Mononuclear cell (primary cell): ENCODE measurements around the gene ARFGAP1. TPM values are rescaled to one million over a fixed set of nuclear protein-coding genes. Genes with fewer than 3 reads are reported as not detected.

ENCODE experiments used
- H3K27me3 ChIP-seq: 2 replicates; pipeline ENCODE4 v1.6.0; 2011; ENCODE audit warnings: low read length, control low read depth; ENCODE audit not compliant: insufficient read depth
- H3K4me1 ChIP-seq: 2 replicates; pipeline ENCODE4 v1.5.1; 2011; ENCODE audit warnings: mild to moderate bottlenecking, low read length, control low read depth; ENCODE audit not compliant: insufficient read depth
- H3K4me3 ChIP-seq: 2 replicates; pipeline ENCODE4 v1.5.1; 2011; ENCODE audit warnings: mild to moderate bottlenecking, low read length, moderate library complexity
- H3K9me3 ChIP-seq: 2 replicates; pipeline ENCODE4 v1.5.1; 2011; ENCODE audit warnings: low read depth, mild to moderate bottlenecking, control low read depth, low read length
- total RNA-seq: library from RNA; depleted of rRNA; stranded (reverse); fragments of >200 nt; gene quantifications from one replicate; pipeline ENCODE4 v1.2.3, GENCODE V29; 2012

The ARFGAP1 gene
- total RNA-seq, 1 donor = 36.4 TPM

DNA sequence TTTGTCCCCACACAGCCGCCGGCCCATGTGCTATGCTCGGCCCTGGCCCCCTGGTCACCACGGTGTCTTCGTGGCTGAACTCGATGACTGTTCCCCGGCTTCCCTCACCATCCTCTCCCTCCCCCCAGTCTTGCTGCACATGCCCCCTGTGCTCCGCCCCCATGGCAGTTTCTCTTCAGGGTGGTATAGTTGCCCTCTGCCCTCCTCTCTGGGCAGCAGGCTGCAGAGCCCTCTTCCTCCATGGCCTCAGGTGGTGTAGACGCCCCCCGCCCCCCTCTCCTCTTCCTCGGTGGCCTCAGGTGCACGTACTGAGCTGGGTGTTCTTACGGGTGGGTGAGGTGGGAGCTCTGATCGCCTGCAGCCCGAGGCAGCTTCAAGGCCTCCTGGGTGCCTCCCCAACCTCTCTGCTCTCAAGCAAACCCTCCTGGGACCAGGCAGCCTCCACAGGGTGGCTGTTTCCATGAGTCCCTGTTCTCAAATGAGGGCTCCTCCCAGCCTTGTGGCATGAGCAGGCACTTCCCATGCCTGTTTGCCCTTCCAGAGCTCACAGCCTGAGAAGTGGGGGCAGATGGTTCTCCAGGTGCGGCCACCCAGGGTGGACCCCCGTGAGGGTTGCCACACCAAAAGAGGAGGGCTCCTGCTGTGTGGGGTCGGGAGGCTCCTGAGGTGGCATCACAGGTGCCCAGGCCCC lies 45.1 kb downstream of the ARFGAP1 start:
- no peaks in the 10 kb centered on the region for H3K4me1 ChIP-seq
- no peak overlapping the region for H3K4me3 ChIP-seq

DNA sequence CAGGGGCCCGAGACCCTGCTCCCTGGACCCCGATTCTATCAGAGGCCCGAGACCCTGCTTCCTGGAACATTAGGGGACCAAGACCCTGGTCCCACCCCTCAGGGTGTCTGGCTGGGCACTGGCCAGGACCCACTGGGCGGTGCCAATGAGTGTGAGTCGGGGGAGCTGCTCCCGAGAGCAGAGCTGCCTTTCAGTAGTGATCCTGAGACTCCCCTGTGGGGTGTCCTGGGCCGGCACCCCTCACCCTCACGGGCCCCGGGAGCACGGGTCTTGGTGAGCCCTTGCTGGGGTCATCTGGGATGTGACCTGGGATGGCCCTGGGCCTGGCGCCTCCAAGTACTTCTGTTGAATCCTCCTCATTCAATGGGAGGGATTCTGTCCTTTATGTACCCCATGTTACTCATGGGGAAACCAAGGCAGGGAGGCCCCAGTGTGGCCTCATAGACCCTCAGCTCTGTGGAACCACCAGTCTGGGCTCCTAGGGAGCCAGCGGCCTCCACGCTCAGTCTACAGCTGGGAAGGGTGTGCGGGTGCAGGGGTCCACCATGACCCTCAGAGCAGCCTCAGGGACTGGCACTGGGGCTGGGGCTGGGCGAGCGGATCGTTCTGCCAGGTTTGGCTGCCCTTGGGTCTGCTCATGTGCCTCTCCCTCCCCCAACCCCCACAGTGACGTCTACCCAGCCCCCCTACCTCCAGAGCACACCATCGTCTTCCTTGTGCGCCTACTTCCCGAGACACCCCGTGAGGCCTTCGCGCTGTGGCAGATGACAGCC lies 46.0 kb downstream of the ARFGAP1 start:
- Histone ChIP-seq H3K9me3 (no peaks in the 10 kb centered on the region), H3K4me1 (no peaks in the 10 kb centered on the region), H3K4me3 (no peak overlapping the region), H3K27me3 (no peaks in the 10 kb centered on the region)

More for the DNA sequence above, 45.1 kb downstream of the ARFGAP1 start:
- no peaks in the 10 kb centered on the region for H3K27me3 ChIP-seq
- H3K9me3 ChIP-seq = no peaks in the 10 kb centered on the region

GRCh38 chr20:63319164-63320040 lies 46.8 kb downstream of the ARFGAP1 start:
- Histone ChIP-seq H3K27me3 (no peaks in the 10 kb centered on the region), H3K4me3 (no peak overlapping the region), H3K9me3 (no peaks in the 10 kb centered on the region), H3K4me1 (no peaks in the 10 kb centered on the region)

- H3K27me3 ChIP-seq = no peaks in the 10 kb centered on the region
- H3K4me3 ChIP-seq = no peak overlapping the region
- H3K9me3 ChIP-seq = no peaks in the 10 kb centered on the region
- H3K4me1 ChIP-seq = no peaks in the 10 kb centered on the region
Observed at GRCh38 chr20:63320041-63320511, 47.5 kb downstream of the ARFGAP1 start.

GRCh38 chr20:63320616-63321147 lies 48.1 kb downstream of the ARFGAP1 start:
- Histone ChIP-seq H3K9me3 (no peaks in the 10 kb centered on the region), H3K4me3 (no peak overlapping the region), H3K27me3 (no peaks in the 10 kb centered on the region), H3K4me1 (no peaks in the 10 kb centered on the region)

DNA sequence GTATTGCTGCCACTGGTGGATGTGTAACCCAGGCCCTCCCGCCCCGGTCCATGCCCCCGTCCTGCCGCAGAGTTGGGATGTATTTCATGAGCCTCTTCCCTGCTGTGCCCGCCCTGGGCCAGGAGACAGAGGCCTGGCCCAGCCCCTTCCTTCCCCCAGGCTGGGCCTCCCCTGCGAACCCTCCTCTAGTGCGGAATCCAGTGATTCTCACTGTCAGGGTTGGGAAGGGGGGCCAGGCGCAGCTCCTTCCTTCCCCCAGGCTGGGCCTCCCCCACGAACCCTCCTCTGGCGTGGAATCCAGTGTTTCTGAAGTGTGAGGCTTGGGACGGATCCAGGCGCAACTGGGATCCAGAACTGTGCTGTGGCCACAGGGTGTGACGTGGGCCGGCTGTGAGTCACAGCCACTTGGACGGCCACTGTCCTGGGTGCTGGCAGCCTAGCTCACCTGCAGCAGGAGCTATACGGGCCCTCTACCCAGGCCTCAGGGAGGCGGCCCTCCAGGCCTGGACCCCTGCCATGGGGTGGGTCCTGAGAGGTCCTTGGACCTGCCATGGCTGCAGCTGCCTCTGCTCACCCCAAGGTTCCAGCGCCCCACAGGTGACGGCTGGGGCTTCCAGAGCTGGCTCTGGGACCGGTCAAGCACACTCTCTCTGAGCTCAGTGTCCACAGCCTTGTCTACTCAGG lies 48.7 kb downstream of the ARFGAP1 start:
- H3K4me3 ChIP-seq = no peak overlapping the region
- H3K9me3 ChIP-seq = no peaks in the 10 kb centered on the region
- H3K4me1 ChIP-seq = peaks cover 3% of the 10 kb centered on the region
- H3K27me3 ChIP-seq = no peaks in the 10 kb centered on the region

DNA sequence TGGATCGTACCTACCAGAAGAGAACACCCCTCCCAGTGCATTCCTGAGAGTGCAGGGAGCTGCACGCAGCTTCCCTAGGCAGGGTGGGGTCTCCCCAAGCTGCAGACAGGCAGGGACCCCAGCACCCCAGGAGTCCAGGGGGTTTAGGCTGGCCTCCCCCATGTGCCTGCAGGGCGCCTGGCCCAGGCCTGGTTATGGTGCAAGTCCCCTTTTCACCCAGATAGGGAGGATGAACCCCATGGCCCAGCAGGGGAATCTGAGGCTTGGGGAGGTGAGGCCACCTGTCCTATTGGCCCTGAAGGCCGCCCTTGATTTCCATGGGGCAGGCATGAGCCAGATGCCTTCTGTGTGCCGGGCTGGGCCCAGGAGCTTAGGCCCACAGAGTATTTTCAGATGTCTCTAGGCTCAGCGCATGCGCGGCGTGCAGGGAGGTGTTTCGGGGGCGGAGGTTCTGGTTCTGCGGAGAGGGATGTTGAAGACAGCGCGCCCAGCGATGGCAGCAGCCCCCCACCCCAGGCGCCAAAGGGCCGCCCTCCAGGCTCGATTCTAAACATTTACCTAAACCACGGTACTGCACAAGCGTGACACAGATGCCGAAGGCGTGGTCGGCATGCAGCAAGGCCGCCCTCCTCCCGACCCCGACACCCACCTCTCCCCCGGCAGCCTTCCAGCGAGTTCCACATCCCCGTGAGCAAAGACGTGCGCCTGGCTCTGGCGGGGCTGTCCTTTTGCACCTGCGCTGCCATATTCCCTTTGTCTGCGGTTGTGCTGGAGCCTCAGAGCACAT lies 49.7 kb downstream of the ARFGAP1 start:
- H3K27me3 ChIP-seq = no peaks in the 10 kb centered on the region
- no peaks in the 10 kb centered on the region for H3K9me3 ChIP-seq
- no peak overlapping the region for H3K4me3 ChIP-seq
- peaks cover 6% of the 10 kb centered on the region for H3K4me1 ChIP-seq

GRCh38 chr20:63322933-63323273 lies 50.3 kb downstream of the ARFGAP1 start:
- Histone ChIP-seq H3K9me3 (no peaks in the 10 kb centered on the region), H3K4me3 (no peak overlapping the region), H3K27me3 (no peaks in the 10 kb centered on the region), H3K4me1 (peaks cover 6% of the 10 kb centered on the region)

- Histone ChIP-seq H3K4me3 (no peak overlapping the region), H3K27me3 (no peaks in the 10 kb centered on the region), H3K4me1 (peaks cover 6% of the 10 kb centered on the region), H3K9me3 (no peaks in the 10 kb centered on the region)
Observed at GRCh38 chr20:63323357-63323981, 50.9 kb downstream of the ARFGAP1 start.

GRCh38 chr20:63325021-63325471 lies 52.4 kb downstream of the ARFGAP1 start:
- no peaks in the 10 kb centered on the region for H3K9me3 ChIP-seq
- H3K4me1 ChIP-seq = peaks cover 6% of the 10 kb centered on the region
- H3K27me3 ChIP-seq = no peaks in the 10 kb centered on the region
- no peak overlapping the region for H3K4me3 ChIP-seq

DNA sequence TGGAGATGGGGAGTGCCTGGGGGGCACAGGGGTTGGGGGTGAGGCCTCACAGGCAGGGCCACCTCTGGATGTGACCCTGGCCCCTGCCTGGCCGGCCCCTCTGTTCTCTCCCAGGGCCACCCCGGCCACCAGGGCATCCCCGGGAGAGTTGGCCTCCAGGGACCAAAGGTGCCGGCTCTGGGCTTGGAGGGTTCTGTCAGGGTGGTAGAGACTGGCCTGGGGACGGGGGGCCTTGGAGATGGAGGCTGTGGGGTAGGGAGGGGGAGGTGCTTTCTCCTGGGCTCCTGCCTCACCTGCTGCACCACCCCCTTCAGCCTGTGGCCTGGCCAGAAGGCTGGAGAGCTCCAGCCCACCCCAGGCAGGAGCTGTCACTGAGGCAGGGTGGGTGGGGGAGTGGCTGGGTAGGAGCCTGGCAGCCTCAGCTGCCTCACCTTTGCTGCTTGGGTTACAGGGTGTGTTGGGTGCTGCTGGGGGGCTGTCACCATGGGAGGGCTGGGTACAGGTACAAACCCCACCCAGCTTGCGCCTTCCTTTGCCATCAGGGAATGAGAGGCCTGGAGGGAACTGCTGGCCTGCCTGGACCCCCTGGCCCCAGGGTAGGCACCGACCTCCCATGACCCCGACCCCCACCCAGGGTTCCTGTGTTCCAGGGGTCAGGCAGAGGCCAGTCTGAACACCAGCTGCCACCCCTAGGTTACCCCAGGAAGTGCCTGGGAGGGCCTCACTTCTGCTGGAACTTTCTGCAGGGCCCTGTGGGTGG lies 53.1 kb downstream of the ARFGAP1 start:
- Histone ChIP-seq H3K4me3 (no peak overlapping the region), H3K27me3 (no peaks in the 10 kb centered on the region), H3K9me3 (no peaks in the 10 kb centered on the region), H3K4me1 (peaks cover 6% of the 10 kb centered on the region)

DNA sequence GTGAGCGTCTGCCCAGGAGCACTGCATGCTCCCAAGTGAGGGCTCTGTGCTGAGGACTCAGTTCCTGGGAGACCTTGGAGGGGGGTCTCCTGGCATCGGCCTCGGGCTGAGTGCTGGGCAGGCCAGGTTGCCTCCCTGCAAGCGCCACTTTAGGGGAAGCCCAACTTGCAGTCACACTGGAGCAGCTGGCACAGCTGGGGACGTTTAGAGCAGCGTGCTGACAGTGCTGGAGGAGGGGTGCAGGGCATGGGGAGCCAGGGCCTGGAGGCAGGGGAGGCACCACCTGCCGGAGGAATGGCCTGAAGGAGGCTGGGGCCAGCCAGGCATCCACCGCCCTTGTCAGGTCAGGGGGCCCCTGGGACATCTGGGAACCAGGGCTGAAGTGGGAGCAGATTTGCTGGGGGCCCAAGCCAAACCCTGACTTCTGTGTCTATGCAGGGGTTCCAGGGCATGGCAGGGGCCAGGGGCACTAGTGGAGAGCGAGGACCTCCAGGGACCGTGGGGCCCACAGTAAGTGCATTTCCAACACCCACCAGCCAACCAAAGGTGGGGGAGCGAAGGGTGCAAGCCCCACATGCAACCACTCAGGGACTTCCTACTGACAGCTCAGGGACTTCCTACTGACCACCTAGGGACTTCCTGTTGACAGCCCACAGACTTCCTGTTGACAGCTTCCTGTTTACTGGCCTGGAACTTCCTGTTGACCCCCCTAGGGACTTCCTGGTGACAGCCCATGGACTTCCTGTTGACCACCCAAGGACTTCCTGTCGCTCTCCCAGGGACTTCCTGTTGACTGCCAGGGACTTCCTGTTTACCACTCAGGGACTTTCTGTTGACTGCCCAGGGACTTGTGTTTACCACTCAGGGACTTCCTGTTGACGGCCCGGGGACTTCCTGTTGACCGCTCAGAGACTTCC lies 54.0 kb downstream of the ARFGAP1 start:
- Histone ChIP-seq H3K4me3 (no peak overlapping the region), H3K27me3 (no peaks in the 10 kb centered on the region), H3K9me3 (no peaks in the 10 kb centered on the region), H3K4me1 (peaks cover 6% of the 10 kb centered on the region)
